Measurements from ENCODE around the gene ZNF644. TPM values are rescaled to one million over a fixed set of nuclear protein-coding genes. Genes with fewer than 3 reads are reported as not detected.

The ZNF644 gene
- polyA plus RNA-seq, 3 donors = 7.0 to 22.2 (median 17.6) TPM

- no peaks in the 10 kb centered on the region for H3K27me3 ChIP-seq (ENCODE audit: control insufficient read depth in 2 of 2, insufficient read depth in 2 of 2, low read length in 2 of 2)
- DNase-seq = no peak
- Mint-ChIP-seq H3K27ac (no peak overlapping the region), H3K4me1 (peaks cover 48% of the 10 kb centered on the region), H3K27me3 (ENCODE audit: low read depth in 3 of 3) (peaks cover 0 to 2% (median 0%) of the 10 kb centered on the region in 3 donors), H3K9me3 (no peaks in the 10 kb centered on the region), H3K4me3 (no peak overlapping the region), H3K36me3 (peaks cover 0 to 19% of the 10 kb centered on the region in 2 donors)
- TF ChIP-seq, protein P1, sequence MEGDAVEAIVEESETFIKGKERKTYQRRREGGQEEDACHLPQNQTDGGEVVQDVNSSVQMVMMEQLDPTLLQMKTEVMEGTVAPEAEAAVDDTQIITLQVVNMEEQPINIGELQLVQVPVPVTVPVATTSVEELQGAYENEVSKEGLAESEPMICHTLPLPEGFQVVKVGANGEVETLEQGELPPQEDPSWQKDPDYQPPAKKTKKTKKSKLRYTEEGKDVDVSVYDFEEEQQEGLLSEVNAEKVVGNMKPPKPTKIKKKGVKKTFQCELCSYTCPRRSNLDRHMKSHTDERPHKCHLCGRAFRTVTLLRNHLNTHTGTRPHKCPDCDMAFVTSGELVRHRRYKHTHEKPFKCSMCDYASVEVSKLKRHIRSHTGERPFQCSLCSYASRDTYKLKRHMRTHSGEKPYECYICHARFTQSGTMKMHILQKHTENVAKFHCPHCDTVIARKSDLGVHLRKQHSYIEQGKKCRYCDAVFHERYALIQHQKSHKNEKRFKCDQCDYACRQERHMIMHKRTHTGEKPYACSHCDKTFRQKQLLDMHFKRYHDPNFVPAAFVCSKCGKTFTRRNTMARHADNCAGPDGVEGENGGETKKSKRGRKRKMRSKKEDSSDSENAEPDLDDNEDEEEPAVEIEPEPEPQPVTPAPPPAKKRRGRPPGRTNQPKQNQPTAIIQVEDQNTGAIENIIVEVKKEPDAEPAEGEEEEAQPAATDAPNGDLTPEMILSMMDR (IDR thresholded peaks at IDR 0.05) = no peak
- H4K20me1 ChIP-seq (ENCODE audit: insufficient read depth, low read length) = peaks cover 89% of the 10 kb centered on the region
- no CpG with 5 or more reads among the region's 1 CpG for WGBS (ENCODE audit: insufficient coverage)
- H3K27ac ChIP-seq (ENCODE audit: low read depth in 1 of 2, low read length in 2 of 2) = no peak overlapping the region
- no peak overlapping the region for H3K4me2 ChIP-seq (replicated peaks; ENCODE audit: extremely low read depth, low read length, poor library complexity, severe bottlenecking)
- no peak overlapping the region for H2AFZ ChIP-seq (ENCODE audit: insufficient read depth, low read depth, low read length, poor library complexity, severe bottlenecking)
- no peak overlapping the region for H3K4me3 ChIP-seq (replicated peaks in 1 of 3; ENCODE audit: low read depth in 2 of 3, low read length in 3 of 3)
- peaks cover 0 to 5% of the 10 kb centered on the region in 2 donors for H3K36me3 ChIP-seq (replicated peaks in 1 of 2; ENCODE audit: control insufficient read depth in 1 of 2, insufficient read depth in 2 of 2, low read length in 2 of 2)
- no peaks in the 10 kb centered on the region for H3K9me3 ChIP-seq (replicated peaks in 1 of 2; ENCODE audit: control insufficient read depth in 1 of 2, insufficient read depth in 1 of 2, low read length in 2 of 2)
- intact Hi-C loops (cut with micrococcal nuclease) = no loop called here
- no peak overlapping the region for H3K9ac ChIP-seq (ENCODE audit: insufficient read depth, low read length, poor library complexity, severe bottlenecking)
- H3K79me2 ChIP-seq (ENCODE audit: insufficient read depth, low read length) = peaks cover 99% of the 10 kb centered on the region
- H3K4me1 ChIP-seq (ENCODE audit: control insufficient read depth in 1 of 2, insufficient read depth in 2 of 2, low read length in 2 of 2) = peaks cover 1 to 16% of the 10 kb centered on the region in 2 donors
Measured at GRCh38 chr1:91014475-91014874, 7.4 kb downstream of the ZNF644 start.

GRCh38 chr1:91013302-91013701 lies 8.5 kb downstream of the ZNF644 start:
- Mint-ChIP-seq H3K4me3 (no peak overlapping the region), H3K9me3 (no peaks in the 10 kb centered on the region), H3K4me1 (peaks cover 36% of the 10 kb centered on the region), H3K27me3 (ENCODE audit: low read depth in 3 of 3) (peaks cover 0 to 1% (median 0%) of the 10 kb centered on the region in 3 donors), H3K36me3 (peaks cover 2 to 19% of the 10 kb centered on the region in 2 donors), H3K27ac (peak overlapping the region in 1 of 7 donors; percentile 33)
- H3K4me2 ChIP-seq (replicated peaks; ENCODE audit: extremely low read depth, low read length, poor library complexity, severe bottlenecking) = no peak overlapping the region
- intact Hi-C loops (cut with micrococcal nuclease) = no loop called here
- H3K27ac ChIP-seq (ENCODE audit: low read depth in 1 of 2, low read length in 2 of 2) = no peak overlapping the region
- WGBS (ENCODE audit: insufficient coverage) = 90% methylated on average over 3 of the region's 4 CpGs
- no peak for DNase-seq
- H3K9me3 ChIP-seq (replicated peaks in 1 of 2; ENCODE audit: control insufficient read depth in 1 of 2, insufficient read depth in 1 of 2, low read length in 2 of 2) = no peaks in the 10 kb centered on the region
- peaks cover 0 to 7% of the 10 kb centered on the region in 2 donors for H3K4me1 ChIP-seq (ENCODE audit: control insufficient read depth in 1 of 2, insufficient read depth in 2 of 2, low read length in 2 of 2)
- H3K27me3 ChIP-seq (ENCODE audit: control insufficient read depth in 2 of 2, insufficient read depth in 2 of 2, low read length in 2 of 2) = no peaks in the 10 kb centered on the region
- peaks cover 0 to 5% of the 10 kb centered on the region in 2 donors for H3K36me3 ChIP-seq (replicated peaks in 1 of 2; ENCODE audit: control insufficient read depth in 1 of 2, insufficient read depth in 2 of 2, low read length in 2 of 2)
- no peak overlapping the region for H3K4me3 ChIP-seq (replicated peaks in 1 of 3; ENCODE audit: low read depth in 2 of 3, low read length in 3 of 3)
- H3K79me2 ChIP-seq (ENCODE audit: insufficient read depth, low read length) = peaks cover 99% of the 10 kb centered on the region
- TF ChIP-seq, protein P1 (IDR thresholded peaks at IDR 0.05) = no peak
- peaks cover 98% of the 10 kb centered on the region for H4K20me1 ChIP-seq (ENCODE audit: insufficient read depth, low read length)
- no peak overlapping the region for H2AFZ ChIP-seq (ENCODE audit: insufficient read depth, low read depth, low read length, poor library complexity, severe bottlenecking)
- no peak overlapping the region for H3K9ac ChIP-seq (ENCODE audit: insufficient read depth, low read length, poor library complexity, severe bottlenecking)

Measured in CD14-positive monocyte (primary cell).